ENCODE results near the gene TCF21.

Gene TCF21

DNA sequence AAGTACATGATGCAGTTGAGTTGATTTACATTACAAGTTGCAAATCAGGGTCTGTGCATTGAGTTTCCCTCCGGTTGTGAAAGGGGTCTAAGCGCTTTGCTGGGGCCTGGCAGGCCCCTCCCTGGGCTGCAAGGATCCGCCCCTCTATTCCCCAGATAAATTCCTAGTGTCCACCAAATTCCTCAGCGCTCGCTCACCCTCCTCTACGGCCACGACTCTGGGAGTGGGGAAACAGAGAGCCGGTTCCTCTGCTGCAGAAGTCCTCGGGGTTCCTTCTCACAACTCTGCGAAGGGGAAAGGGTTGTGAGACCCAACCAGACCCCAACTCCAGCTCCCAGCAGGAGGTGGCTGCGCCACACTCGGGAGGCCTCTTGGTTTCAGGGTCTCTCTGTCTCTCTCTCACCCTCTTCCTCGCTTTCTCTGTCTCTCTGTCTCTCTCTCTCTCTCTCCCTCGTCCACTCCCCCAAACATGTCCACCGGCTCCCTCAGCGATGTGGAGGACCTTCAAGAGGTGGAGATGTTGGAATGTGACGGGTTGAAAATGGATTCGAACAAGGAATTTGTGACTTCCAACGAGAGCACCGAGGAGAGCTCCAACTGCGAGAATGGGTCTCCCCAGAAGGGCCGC is at the start of gene TCF21:
TCF21 (plus strand) TSS at position 185 of the 628 bp plus-strand sequence; CDS start at position 470, 285 bp downstream.
- H3K4me3 ChIP-seq = no peak within 1 kb of the TSS
- H3K36me3 ChIP-seq (ENCODE audit: insufficient read depth, low read length) = no peaks in the 10 kb centered on the region
- H3K9me3 ChIP-seq (ENCODE audit: low read depth, low read length) = no peaks in the 10 kb centered on the region
- TF ChIP-seq FOXP2 (optimal IDR thresholded peaks at IDR 0.05; ENCODE audit: control extremely low read depth, extremely low read length, insufficient read depth) (no peak), EZH2 (IDR thresholded peaks at IDR 0.05) (no peak), POLR2AphosphoS5 (IDR thresholded peaks at IDR 0.05; ENCODE audit: borderline replicate concordance, low read depth, low read length) (no peak)
- H3K27ac ChIP-seq = no peak within 1 kb of the TSS
- H3K9ac ChIP-seq (ENCODE audit: insufficient read length) = no peak within 1 kb of the TSS
- DNase-seq (ENCODE audit: low read depth, low spot score) = no peak

DNA sequence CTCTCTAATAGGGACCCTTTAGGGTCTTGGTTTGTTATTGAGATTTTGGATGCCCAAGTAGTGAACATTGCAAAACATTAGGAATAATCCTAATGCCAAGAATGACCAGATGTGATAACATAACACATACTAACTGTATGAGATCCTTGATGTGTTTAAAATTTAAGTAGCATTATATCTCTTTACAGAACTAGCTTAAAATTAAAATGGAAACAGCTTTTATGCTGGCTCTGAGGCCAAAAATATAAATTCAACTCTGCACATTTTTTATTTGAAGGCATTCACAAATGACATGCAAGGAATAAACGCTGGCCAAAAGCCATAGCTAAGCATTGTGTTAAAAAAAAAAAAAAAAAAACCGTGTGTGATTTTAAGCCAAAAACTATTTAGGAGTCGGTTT is 47.7 kb upstream of the TCF21 start:
- no peak overlapping the region for H3K27ac ChIP-seq
- no peaks in the 10 kb centered on the region for H3K36me3 ChIP-seq (ENCODE audit: insufficient read depth, low read length)
- no peak for TF ChIP-seq FOXP2 (optimal IDR thresholded peaks at IDR 0.05; ENCODE audit: control extremely low read depth, extremely low read length, insufficient read depth)
- TF ChIP-seq POLR2AphosphoS5 (IDR thresholded peaks at IDR 0.05; ENCODE audit: borderline replicate concordance, low read depth, low read length) = no peak
- no peak for TF ChIP-seq EZH2 (IDR thresholded peaks at IDR 0.05)
- DNase-seq (ENCODE audit: low read depth, low spot score) = no peak
- no peak overlapping the region for H3K4me3 ChIP-seq
- H3K9ac ChIP-seq (ENCODE audit: insufficient read length) = no peak overlapping the region
- no peaks in the 10 kb centered on the region for H3K9me3 ChIP-seq (ENCODE audit: low read depth, low read length)

DNA sequence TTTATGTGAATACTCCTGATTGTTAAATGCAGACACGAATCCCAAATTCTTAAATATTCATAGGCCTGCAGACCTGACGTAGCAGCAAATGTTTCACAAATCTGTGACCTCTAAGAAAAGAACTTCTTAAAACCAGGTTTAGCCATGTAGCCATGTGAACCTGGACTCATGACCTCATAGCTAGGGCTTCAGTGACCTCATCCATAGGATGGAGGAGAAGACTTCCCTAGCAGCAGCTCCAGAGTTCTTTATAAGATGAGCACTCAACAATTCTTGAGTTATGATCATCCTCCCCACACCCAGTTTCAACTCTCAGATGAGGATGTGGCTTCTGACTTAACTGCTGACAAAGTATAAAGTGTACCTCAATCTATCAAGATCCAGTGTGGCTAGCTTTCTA is 45.8 kb upstream of the TCF21 start:
- Histone ChIP-seq H3K36me3 (ENCODE audit: insufficient read depth, low read length) (no peaks in the 10 kb centered on the region), H3K9me3 (ENCODE audit: low read depth, low read length) (no peaks in the 10 kb centered on the region), H3K4me3 (no peak overlapping the region), H3K27ac (no peak overlapping the region), H3K9ac (ENCODE audit: insufficient read length) (no peak overlapping the region)
- TF ChIP-seq EZH2 (IDR thresholded peaks at IDR 0.05) (no peak), FOXP2 (optimal IDR thresholded peaks at IDR 0.05; ENCODE audit: control extremely low read depth, extremely low read length, insufficient read depth) (no peak), POLR2AphosphoS5 (IDR thresholded peaks at IDR 0.05; ENCODE audit: borderline replicate concordance, low read depth, low read length) (no peak)
- no peak for DNase-seq (ENCODE audit: low read depth, low spot score)

DNA sequence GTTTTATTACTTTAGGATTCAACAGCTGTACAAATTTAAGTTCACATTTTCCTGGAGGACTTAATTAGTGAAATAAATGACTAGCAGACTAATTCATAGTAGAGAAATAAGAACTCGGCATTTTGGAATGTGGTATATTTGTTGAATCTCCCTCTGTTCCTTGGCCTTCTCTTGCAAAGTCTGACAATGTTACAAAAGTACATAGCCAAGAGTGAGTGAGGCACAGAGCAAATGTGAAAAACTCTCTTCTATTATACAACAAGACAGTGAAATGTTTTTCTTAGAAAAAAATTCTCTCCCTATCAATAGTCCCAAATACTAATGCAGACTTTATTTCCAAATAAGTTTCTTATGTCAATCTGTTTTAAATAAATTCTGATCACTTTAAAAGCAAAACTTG is 44.2 kb upstream of the TCF21 start:
- TF ChIP-seq EZH2 (IDR thresholded peaks at IDR 0.05) = no peak
- TF ChIP-seq POLR2AphosphoS5 (IDR thresholded peaks at IDR 0.05; ENCODE audit: borderline replicate concordance, low read depth, low read length) = no peak
- no peak for TF ChIP-seq FOXP2 (optimal IDR thresholded peaks at IDR 0.05; ENCODE audit: control extremely low read depth, extremely low read length, insufficient read depth)
- H3K36me3 ChIP-seq (ENCODE audit: insufficient read depth, low read length) = no peaks in the 10 kb centered on the region

DNA sequence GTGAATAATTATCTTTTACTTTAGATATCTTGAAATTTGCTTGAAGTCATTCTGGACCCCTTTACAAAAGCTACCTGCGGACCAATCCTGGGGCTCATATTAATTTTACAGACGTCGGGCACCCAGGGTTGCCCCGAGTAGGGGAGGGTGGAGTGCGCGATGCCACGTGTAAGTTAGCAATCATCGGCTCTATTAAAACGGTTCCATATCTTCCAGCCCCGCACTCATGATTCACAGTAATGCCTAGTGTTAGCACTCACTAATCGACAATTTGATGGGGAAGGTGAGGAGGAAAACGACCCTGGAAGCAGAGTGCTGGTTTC is 34.9 kb upstream of the TCF21 start:
- no peaks in the 10 kb centered on the region for H3K9me3 ChIP-seq (ENCODE audit: low read depth, low read length)
- no peak for DNase-seq (ENCODE audit: low read depth, low spot score)
- no peak for TF ChIP-seq FOXP2 (optimal IDR thresholded peaks at IDR 0.05; ENCODE audit: control extremely low read depth, extremely low read length, insufficient read depth)
- no peak for TF ChIP-seq EZH2 (IDR thresholded peaks at IDR 0.05)
- TF ChIP-seq POLR2AphosphoS5 (IDR thresholded peaks at IDR 0.05; ENCODE audit: borderline replicate concordance, low read depth, low read length) = no peak
- no peaks in the 10 kb centered on the region for H3K36me3 ChIP-seq (ENCODE audit: insufficient read depth, low read length)
- H3K4me3 ChIP-seq = no peak overlapping the region
- H3K27ac ChIP-seq = no peak overlapping the region
- no peak overlapping the region for H3K9ac ChIP-seq (ENCODE audit: insufficient read length)

More for the DNA sequence above, 44.2 kb upstream of the TCF21 start:
- Histone ChIP-seq H3K4me3 (no peak overlapping the region), H3K9ac (ENCODE audit: insufficient read length) (no peak overlapping the region), H3K27ac (no peak overlapping the region), H3K9me3 (ENCODE audit: low read depth, low read length) (no peaks in the 10 kb centered on the region)
- DNase-seq (ENCODE audit: low read depth, low spot score) = no peak

DNA sequence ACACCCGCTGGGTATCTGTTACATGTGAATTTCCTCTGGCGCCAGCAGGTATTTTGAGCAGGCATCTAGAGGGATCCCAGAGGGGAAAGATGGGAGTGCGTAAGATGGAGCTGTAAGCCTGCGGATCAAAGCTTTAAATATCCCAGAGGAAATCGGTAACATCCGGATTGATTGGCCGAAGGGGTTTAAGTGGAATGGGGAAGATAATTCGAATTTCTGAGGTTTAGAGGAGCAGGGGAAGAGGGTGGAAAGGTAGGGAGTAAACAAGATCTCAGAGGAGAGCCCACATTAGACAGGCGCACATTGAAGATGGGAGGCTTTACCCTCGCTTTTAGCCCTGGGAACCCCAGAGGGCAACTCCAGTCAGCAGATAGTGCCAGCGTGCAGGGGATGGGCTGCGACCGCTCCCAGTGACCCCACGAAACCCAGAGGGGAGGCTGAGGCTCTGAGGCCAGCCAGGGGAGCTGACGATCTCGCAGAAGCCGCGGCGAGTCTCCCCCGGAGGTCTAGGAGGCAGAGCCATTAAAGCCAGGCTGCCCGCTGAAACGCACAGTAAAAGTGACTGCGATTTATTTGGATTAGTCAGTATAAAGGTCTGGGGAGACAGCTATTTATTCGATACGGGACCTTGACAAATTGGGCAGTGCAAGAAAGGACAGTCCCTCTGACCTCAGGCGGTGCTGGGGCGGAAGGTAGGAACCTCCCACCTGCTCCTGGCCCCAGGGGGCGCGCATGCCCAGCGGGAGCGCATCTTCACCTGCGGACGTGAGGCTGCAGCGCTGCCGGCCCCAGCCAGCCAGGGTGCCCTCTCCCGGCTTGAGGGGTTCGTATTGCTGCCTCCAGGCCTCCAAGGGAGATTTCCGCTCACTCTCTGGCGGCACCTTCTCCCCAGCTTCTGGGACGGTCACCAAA is 34.3 kb upstream of the TCF21 start:
- Histone ChIP-seq H3K9ac (ENCODE audit: insufficient read length) (no peak overlapping the region), H3K27ac (no peak overlapping the region), H3K9me3 (ENCODE audit: low read depth, low read length) (no peaks in the 10 kb centered on the region), H3K36me3 (ENCODE audit: insufficient read depth, low read length) (no peaks in the 10 kb centered on the region), H3K4me3 (no peak overlapping the region)
- no peak for TF ChIP-seq POLR2AphosphoS5 (IDR thresholded peaks at IDR 0.05; ENCODE audit: borderline replicate concordance, low read depth, low read length)
- TF ChIP-seq EZH2 (IDR thresholded peaks at IDR 0.05) = no peak
- no peak for TF ChIP-seq FOXP2 (optimal IDR thresholded peaks at IDR 0.05; ENCODE audit: control extremely low read depth, extremely low read length, insufficient read depth)
- DNase-seq (ENCODE audit: low read depth, low spot score) = no peak

DNA sequence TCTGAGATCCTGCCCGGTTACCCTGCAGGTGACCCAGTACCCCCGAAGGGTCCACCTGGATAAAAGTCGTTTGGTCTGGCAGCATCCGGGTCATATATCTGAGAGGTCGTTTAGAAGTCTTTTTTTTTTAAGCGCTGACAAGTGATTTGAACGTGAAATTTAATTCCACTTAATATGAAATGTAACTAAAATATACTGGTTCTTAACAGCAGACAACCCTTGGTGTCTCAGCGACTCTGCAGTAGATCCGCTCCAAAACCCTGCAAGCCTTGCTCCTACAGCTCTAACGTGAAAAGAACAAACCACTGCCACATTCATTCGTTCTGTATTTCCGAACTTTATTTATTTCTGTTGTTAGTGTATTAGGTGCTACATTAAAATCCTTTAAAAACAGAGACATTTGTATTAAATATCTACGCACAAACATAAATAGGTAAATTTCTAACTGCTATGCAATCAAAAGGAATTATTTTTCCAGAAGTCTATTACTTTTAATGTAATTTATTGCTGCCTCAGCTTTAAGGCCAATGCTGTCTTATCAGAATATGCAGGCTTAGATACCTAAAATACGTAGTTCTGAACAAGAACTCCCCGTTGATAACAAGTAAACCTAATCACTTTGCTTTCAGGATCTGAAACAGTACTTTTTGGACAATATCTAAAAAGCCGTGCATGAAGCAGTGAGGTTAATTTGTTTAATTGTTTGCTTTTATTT is 33.5 kb upstream of the TCF21 start:
- TF ChIP-seq POLR2AphosphoS5 (IDR thresholded peaks at IDR 0.05; ENCODE audit: borderline replicate concordance, low read depth, low read length) = no peak
- peak; percentile 18 for TF ChIP-seq EZH2 (IDR thresholded peaks at IDR 0.05)
- Histone ChIP-seq H3K9ac (ENCODE audit: insufficient read length) (no peak overlapping the region), H3K4me3 (no peak overlapping the region), H3K36me3 (ENCODE audit: insufficient read depth, low read length) (no peaks in the 10 kb centered on the region), H3K9me3 (ENCODE audit: low read depth, low read length) (no peaks in the 10 kb centered on the region), H3K27ac (no peak overlapping the region)
- no peak for DNase-seq (ENCODE audit: low read depth, low spot score)

DNA sequence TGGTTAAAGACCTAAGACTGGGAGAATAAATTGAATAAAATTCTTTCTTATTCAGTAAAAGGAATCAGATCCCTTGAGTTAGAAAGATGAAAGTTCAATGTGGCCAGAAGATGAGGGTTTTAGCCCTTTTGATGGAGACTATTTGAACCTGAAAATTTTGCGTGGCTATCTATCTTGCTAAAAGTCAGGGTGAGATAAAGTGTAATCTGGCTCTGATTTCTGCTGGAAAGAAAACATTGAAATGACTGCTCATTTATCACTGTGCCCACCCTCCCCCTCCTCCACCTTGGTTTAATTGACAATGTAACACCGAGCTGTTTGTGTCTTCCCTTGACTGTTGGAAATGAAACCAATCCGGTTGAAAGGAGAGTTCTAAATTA is 32.9 kb upstream of the TCF21 start:
- TF ChIP-seq POLR2AphosphoS5 (IDR thresholded peaks at IDR 0.05; ENCODE audit: borderline replicate concordance, low read depth, low read length) (no peak), FOXP2 (optimal IDR thresholded peaks at IDR 0.05; ENCODE audit: control extremely low read depth, extremely low read length, insufficient read depth) (no peak), EZH2 (IDR thresholded peaks at IDR 0.05) (peak; percentile 7)
- Histone ChIP-seq H3K4me3 (no peak overlapping the region), H3K36me3 (ENCODE audit: insufficient read depth, low read length) (no peaks in the 10 kb centered on the region), H3K9ac (ENCODE audit: insufficient read length) (no peak overlapping the region), H3K9me3 (ENCODE audit: low read depth, low read length) (no peaks in the 10 kb centered on the region), H3K27ac (no peak overlapping the region)
- no peak for DNase-seq (ENCODE audit: low read depth, low spot score)

Measured in SK-N-MC (cell line).